C1 segment of cervical spinal cord (tissue), 14 donors: ENCODE measurements around the gene POLDIP2.
A peak's percentile ranks its signal among the peaks of the same experiment; 100 is the strongest.

ENCODE experiments used
- DNase-seq, 14 donors: peaks; one replicate each; lab custom pipeline; 2025; lab: John Stamatoyannopoulos, UW

POLDIP2 gene

GRCh38 chr17:28335959-28336871 is 21.1 kb downstream of the POLDIP2 start:
- peak in 1 of 14 donors; percentile 21 for DNase-seq

- peak; percentile 89 to 100 (median 98) for DNase-seq
Measured at GRCh38 chr17:28335201-28335958, 21.9 kb downstream of the POLDIP2 start, which contains the start of the genes IFT20 and TNFAIP1. IFT20 (minus strand) TSS chr17:28335472; CDS start chr17:28331985, 3,487 bp downstream. TNFAIP1 (plus strand) TSS chr17:28335761; CDS start chr17:28339522, 3,761 bp downstream.

- no peak for DNase-seq
Measured at GRCh38 chr17:28334666-28335200, 22.6 kb downstream of the POLDIP2 start.

GRCh38 chr17:28334171-28334570 is 23.2 kb downstream of the POLDIP2 start:
- no peak for DNase-seq

- DNase-seq, result no peak
Measured at GRCh38 chr17:28333083-28333746, 24.1 kb downstream of the POLDIP2 start.

GRCh38 chr17:28331891-28332420 is 25.4 kb downstream of the POLDIP2 start:
- DNase-seq, result no peak

- no peak for DNase-seq
Measured at GRCh38 chr17:28330671-28331070, 26.7 kb downstream of the POLDIP2 start.

- DNase-seq, result no peak
Measured at GRCh38 chr17:28328325-28328724, 29.0 kb downstream of the POLDIP2 start.

- no peak for DNase-seq
Measured at GRCh38 chr17:28327709-28328108, 29.6 kb downstream of the POLDIP2 start.

GRCh38 chr17:28327031-28327607 is 30.2 kb downstream of the POLDIP2 start:
- no peak for DNase-seq

GRCh38 chr17:28326114-28326513 is 31.2 kb downstream of the POLDIP2 start:
- DNase-seq, result no peak

GRCh38 chr17:28325211-28325610 is 32.1 kb downstream of the POLDIP2 start:
- DNase-seq, result peak in 1 of 14 donors; percentile 30

GRCh38 chr17:28324781-28325180 is 32.5 kb downstream of the POLDIP2 start:
- DNase-seq, result no peak

GRCh38 chr17:28324267-28324745 is 33.0 kb downstream of the POLDIP2 start:
- no peak for DNase-seq

- no peak for DNase-seq
Measured at GRCh38 chr17:28320215-28321061, 36.9 kb downstream of the POLDIP2 start.

- no peak for DNase-seq
Measured at GRCh38 chr17:28319598-28319935, 37.8 kb downstream of the POLDIP2 start.

- peak; percentile 38 to 96 (median 92) for DNase-seq
Measured at GRCh38 chr17:28318759-28319597, 38.3 kb downstream of the POLDIP2 start, which contains the start of gene TMEM97. TMEM97 (plus strand) TSS chr17:28319200; CDS start chr17:28319240, 40 bp downstream.

GRCh38 chr17:28317966-28318758 is 39.2 kb downstream of the POLDIP2 start:
- no peak for DNase-seq
